OCI-LY7 (cell line): Measurements from ENCODE around the gene UNC5A.

Experiments
- CTCF ChIP-seq: fragments of 200-600 bp; sonication (generic); conservative IDR thresholded peaks from 2 replicates; pipeline ENCODE4 v1.5.1; 2014; ENCODE audit warnings: mild to moderate bottlenecking, antibody characterized with exemption, low read length, moderate library complexity, mixed read lengths
- EZH2phosphoT487 ChIP-seq: fragments of 200-600 bp; sonication (generic); IDR thresholded peaks from 2 replicates; pipeline ENCODE4 v1.6.1; 2018; ENCODE audit warnings: low read depth, borderline replicate concordance, mild to moderate bottlenecking, mixed run types, antibody characterized with exemption, low read length, moderate library complexity, mixed read lengths

- TF ChIP-seq CTCF (no peak), EZH2phosphoT487 (no peak)
These were observed 106.0 kb downstream of the UNC5A start for GRCh38 chr5:176916337-176916736.
